HepG2 (cell line): ENCODE results near the gene GPATCH8. TPM values are rescaled to one million over a fixed set of nuclear protein-coding genes. Genes with fewer than 3 reads are reported as not detected.

ENCODE experiments used
- ATAC-seq: fragments of 200-7000 bp; cut with Tn5 transposase; 3 replicates; pipeline ENCODE4 v1.9.1; 2020; ENCODE audit warnings: mild to moderate bottlenecking, moderate library complexity
- BruUV-seq: library from RNA; stranded (reverse); fragments of 400-500 nt; replicated peaks from 2 replicates; lab custom pipeline; 2021; lab: Mats Ljungman, UMichigan
- CTCF ChIA-PET: fragments of 300-600 bp; formaldehyde crosslinking; extraction: SDS; loops from one replicate; lab custom pipeline; 2021; ENCODE audit warnings: low total read pairs, inconsistent platforms, low intra/inter-chr PET ratio; lab: Yijun Ruan, JAX
- POLR2A ChIA-PET: fragments of 350-600 bp; sonication (Branson Sonifier 250); formaldehyde crosslinking; loops from one replicate; lab custom pipeline; 2020; ENCODE audit warnings: antibody characterized with exemption, inconsistent platforms; lab: Yijun Ruan, JAX
- DNase-seq: peaks from one replicate; pipeline ENCODE4 v3.0.0-alpha.2; 2015; ENCODE audit warnings: low spot score
- FAIRE-seq: peaks from 3 replicates; lab custom pipeline; 2011; peaks lifted over from hg19 to GRCh38; lab: Jason Lieb, UNC
- H2AFZ ChIP-seq: one replicate; pipeline ENCODE4 v1.6.1; 2011; ENCODE audit warnings: low read length, inconsistent platforms
- H3K27ac ChIP-seq: fragments of 300-600 bp; 3 replicates; pipeline ENCODE4 v1.8.0; 2011; ENCODE audit warnings: mixed run types, mild to moderate bottlenecking, mixed read lengths, low read length, inconsistent platforms; ENCODE audit not compliant: insufficient read depth; ENCODE audit errors: extremely low read length
- H3K27me3 ChIP-seq, 2 experiments: fragments of 200-600 bp in 1 of 2; 2 replicates in 1 of 2; 3 replicates in 1 of 2; pipeline versions ENCODE4 v1.6.0 to v1.8.0; 2011; ENCODE audit warnings: low read length in 2 of 2, mild to moderate bottlenecking in 2 of 2, moderate library complexity in 2 of 2, inconsistent platforms in 1 of 2; ENCODE audit not compliant: insufficient read depth in 2 of 2, control insufficient read depth in 1 of 2
- H3K36me3 ChIP-seq, 2 experiments: fragments of 200-600 bp in 1 of 2; replicated peaks in 1 of 2; 2 replicates in 1 of 2; 3 replicates in 1 of 2; pipeline versions ENCODE4 v1.5.1 to v1.8.0; 2011; ENCODE audit warnings: low read length in 2 of 2, inconsistent platforms in 1 of 2; ENCODE audit not compliant: insufficient read depth in 2 of 2, control insufficient read depth in 1 of 2
- H3K4me1 ChIP-seq: 2 replicates; pipeline ENCODE4 v1.5.1; 2012; ENCODE audit warnings: low read length, inconsistent platforms; ENCODE audit not compliant: insufficient read depth
- H3K4me2 ChIP-seq: 2 replicates; pipeline ENCODE4 v1.6.0; 2011; ENCODE audit warnings: low read depth, low read length, inconsistent platforms
- H3K4me3 ChIP-seq, 3 experiments: fragments of 200-600 bp in 1 of 3; sonication (generic), shearing (Covaris generic) in 1 of 3; replicated peaks in 1 of 3; 2 replicates each; pipeline ENCODE4 v1.5.1; 2011 to 2016; ENCODE audit warnings: low read length in 3 of 3, inconsistent platforms in 2 of 3, low read depth in 2 of 3, mild to moderate bottlenecking in 2 of 3, control low read depth in 1 of 3, mixed read lengths in 1 of 3; ENCODE audit not compliant: insufficient read depth in 1 of 3
- H3K79me2 ChIP-seq: one replicate; pipeline ENCODE4 v1.6.1; 2011; ENCODE audit warnings: low read length, inconsistent platforms; ENCODE audit not compliant: insufficient read depth
- H3K9ac ChIP-seq: 2 replicates; pipeline ENCODE4 v1.6.0; 2011; ENCODE audit warnings: mild to moderate bottlenecking, low read depth, low read length, inconsistent platforms; ENCODE audit not compliant: insufficient read depth
- H3K9me3 ChIP-seq: 2 replicates; pipeline ENCODE4 v1.5.1; 2012; ENCODE audit warnings: mild to moderate bottlenecking, low read length
- H4K20me1 ChIP-seq: 2 replicates; pipeline ENCODE4 v1.6.0; 2011; ENCODE audit warnings: inconsistent platforms, mild to moderate bottlenecking, low read length, moderate library complexity; ENCODE audit not compliant: insufficient read depth
- ADNP ChIP-seq: sonication (generic); formaldehyde crosslinking; IDR thresholded peaks from 2 replicates; pipeline ENCODE4 v1.4.0; 2020; ENCODE audit warnings: missing genetic modification reagents
- EP300 ChIP-seq, 3 experiments: sonication (generic) in 1 of 3; formaldehyde crosslinking in 1 of 3; IDR thresholded peaks; 2 replicates each; pipeline versions ENCODE4 v1.5.1 to v1.6.1; 2011 to 2020; ENCODE audit warnings: low read depth in 2 of 3, low read length in 2 of 3, borderline replicate concordance in 1 of 3, improper control_type of control experiment in 1 of 3, mild to moderate bottlenecking in 1 of 3, missing genetic modification reagents in 1 of 3, moderate library complexity in 1 of 3
- HIC2 ChIP-seq: sonication (generic); formaldehyde crosslinking; IDR thresholded peaks from 2 replicates; pipeline ENCODE4 v1.9.0; 2022; ENCODE audit warnings: low read depth, missing genetic modification reagents
- HOXA3 ChIP-seq: sonication (generic); formaldehyde crosslinking; IDR thresholded peaks from 2 replicates; pipeline ENCODE4 v1.5.0; 2020; ENCODE audit warnings: missing genetic modification reagents
- KMT2B ChIP-seq: IDR thresholded peaks from 2 replicates; pipeline ENCODE4 v1.6.1; 2016; ENCODE audit warnings: missing genetic modification reagents, missing compliant biosample characterization
- PRMT3 ChIP-seq: sonication (generic); formaldehyde crosslinking; IDR thresholded peaks from 2 replicates; pipeline ENCODE4 v1.8.1; 2022; ENCODE audit warnings: low read depth, mild to moderate bottlenecking, moderate library complexity, missing genetic modification reagents, borderline replicate concordance
- PRPF4 ChIP-seq: fragments of 200-400 bp; formaldehyde crosslinking; IDR thresholded peaks from 2 replicates; pipeline ENCODE4 v1.6.1; 2016; ENCODE audit warnings: low read length, low read depth; ENCODE audit not compliant: poor library complexity, severe bottlenecking
- REST ChIP-seq, 2 experiments: IDR thresholded peaks; 2 replicates each; pipeline ENCODE4 v1.6.1; 2011 to 2012; ENCODE audit warnings: low read length in 2 of 2, borderline replicate concordance in 1 of 2, low read depth in 1 of 2, mild to moderate bottlenecking in 1 of 2, moderate library complexity in 1 of 2
- SNAPC5 ChIP-seq: sonication (generic); formaldehyde crosslinking; IDR thresholded peaks from 2 replicates; pipeline ENCODE4 v1.8.1; 2023; ENCODE audit warnings: mild to moderate bottlenecking, missing genetic modification reagents, borderline replicate concordance
- THAP7 ChIP-seq: sonication (generic); formaldehyde crosslinking; IDR thresholded peaks from 2 replicates; pipeline ENCODE4 v1.8.1; 2023; ENCODE audit warnings: mild to moderate bottlenecking, missing genetic modification reagents
- TP53 ChIP-seq: sonication (generic); formaldehyde crosslinking; conservative IDR thresholded peaks from 2 replicates; pipeline ENCODE4 v1.4.0; 2020; ENCODE audit warnings: missing genetic modification reagents
- ZBTB44 ChIP-seq: sonication (generic); formaldehyde crosslinking; IDR thresholded peaks from 2 replicates; pipeline ENCODE4 v1.4.0; 2020; ENCODE audit warnings: missing genetic modification reagents
- ZFAT ChIP-seq: sonication (generic); formaldehyde crosslinking; conservative IDR thresholded peaks from 2 replicates; pipeline ENCODE4 v1.8.1; 2023; ENCODE audit warnings: missing genetic modification reagents, inconsistent platforms
- ZFP1 ChIP-seq: IDR thresholded peaks from 2 replicates; pipeline ENCODE4 v1.6.1; 2016
- ZNF605 ChIP-seq: sonication (generic); formaldehyde crosslinking; IDR thresholded peaks from 2 replicates; pipeline ENCODE4 v1.8.0; 2022; ENCODE audit warnings: mild to moderate bottlenecking, missing genetic modification reagents
- ZNF839 ChIP-seq: sonication (generic); formaldehyde crosslinking; IDR thresholded peaks from 2 replicates; pipeline ENCODE4 v1.4.0; 2020; ENCODE audit warnings: missing genetic modification reagents, mild to moderate bottlenecking, borderline replicate concordance
- WGBS: methylation state at CpG from one replicate; pipeline ENCODE4 v1.1.6; 2017; ENCODE audit warnings: low lambda C conversion rate; 5-methylcytosine and 5-hydroxymethylcytosine counted together
- in situ Hi-C: cut with HindIII; loops from 2 replicates; pipeline ENCODE4 v1.10.0; 2017; ENCODE audit warnings: low pct_unique_long_range_greater_than_20kb; ENCODE audit not compliant: extremely low pct_ligation_motif_present
- intact Hi-C: fragments of 100-400 bp; cut with micrococcal nuclease; formaldehyde crosslinking; loops from one replicate; pipeline ENCODE4 v1.10.0; 2022; ENCODE audit not compliant: unreplicated experiment
- polyA plus RNA-seq, 8 experiments: library from polyadenylated mRNA; depleted of rRNA in 3 of 8; stranded (reverse) in 7 of 8; unstranded in 1 of 8; fragments of >200 nt; fragmentation: Illumina TruSeq in 4 of 8; extraction: Trizol in 4 of 8; gene quantifications; 2 replicates each; pipeline versions ENCODE4 v1.2.1 to v1.2.3, GENCODE V29; 2011 to 2016; ENCODE audit warnings: low read depth in 4 of 8, missing spikeins in 1 of 8, mixed read lengths in 1 of 8; ENCODE audit not compliant: insufficient read depth in 1 of 8
- total RNA-seq, 5 experiments: library from RNA; depleted of rRNA; stranded (reverse); fragments of >200 nt; fragmentation: Illumina TruSeq; extraction: Trizol; gene quantifications; 2 replicates each; pipeline ENCODE4 v1.2.3, GENCODE V29; 2016; ENCODE audit warnings: low read depth in 1 of 5

The GPATCH8 gene
- total and polyA plus RNA-seq, 2 of the 13 experiments (the other 11 are each of a cell fraction or from before 2014, with no cell fraction given) = 20.7 to 21.5 TPM

GRCh38 chr17:44547625-44548267 is 44.5 kb upstream of the GPATCH8 start:
- 40% methylated on average over 4 of the region's 4 CpGs for WGBS
- H3K79me2 ChIP-seq = no peaks in the 10 kb centered on the region
- no peak overlapping the region for H2AFZ ChIP-seq
- peaks cover 4 to 22% of the 10 kb centered on the region in 2 experiments; a peak in 4 of 5 replicates for H3K27me3 ChIP-seq
- H3K4me2 ChIP-seq = no peak overlapping the region
- H3K36me3 ChIP-seq = no peaks in the 10 kb centered on the region
- DNase-seq (no peak), FAIRE-seq (no peak), ATAC-seq (no peak)
- no peaks in the 10 kb centered on the region for H3K9me3 ChIP-seq
- CTCF ChIA-PET = no interaction called here
- no peak overlapping the region for H3K27ac ChIP-seq
- H4K20me1 ChIP-seq = no peaks in the 10 kb centered on the region
- H3K4me1 ChIP-seq = peaks cover 26% of the 10 kb centered on the region
- no peak overlapping the region for H3K9ac ChIP-seq
- intact Hi-C loops (no loop called here), in situ Hi-C loops (no loop called here)
- no peak overlapping the region for H3K4me3 ChIP-seq
- POLR2A ChIA-PET = no interaction called here
- BruUV-seq = no TSS peak
- no peak for TF ChIP-seq PRPF4
- no peak for TF ChIP-seq ZNF839 (CRISPR knock-in tag)
- no peak for TF ChIP-seq SNAPC5 (CRISPR knock-in tag)
- no peak for TF ChIP-seq HIC2
- TF ChIP-seq HOXA3 (CRISPR knock-in tag) = no peak
- no peak for TF ChIP-seq TP53 (CRISPR knock-in tag)
- no peak for TF ChIP-seq ZNF605
- no peak for TF ChIP-seq EP300 (IDR thresholded peaks at IDR 0.05; ENCODE audit: low read depth in 2 of 2, low read length in 2 of 2)
- TF ChIP-seq EP300 (CRISPR knock-in tag; IDR thresholded peaks at IDR 0.05; ENCODE audit: borderline replicate concordance) = no peak
- TF ChIP-seq ZFAT = no peak
- no peak for TF ChIP-seq PRMT3 (CRISPR knock-in tag)
- TF ChIP-seq THAP7 (CRISPR knock-in tag) = no peak
- TF ChIP-seq REST (IDR thresholded peaks at IDR 0.05; ENCODE audit: borderline replicate concordance in 1 of 2, low read depth in 1 of 2, low read length in 2 of 2) = no peak
- no peak for TF ChIP-seq ZFP1
- TF ChIP-seq ZBTB44 = no peak
- TF ChIP-seq KMT2B (CRISPR knock-in tag) = no peak
- no peak for TF ChIP-seq ADNP (CRISPR knock-in tag)
